ENCODE data around the gene SUOX.

- TF ChIP-seq, protein P1, sequence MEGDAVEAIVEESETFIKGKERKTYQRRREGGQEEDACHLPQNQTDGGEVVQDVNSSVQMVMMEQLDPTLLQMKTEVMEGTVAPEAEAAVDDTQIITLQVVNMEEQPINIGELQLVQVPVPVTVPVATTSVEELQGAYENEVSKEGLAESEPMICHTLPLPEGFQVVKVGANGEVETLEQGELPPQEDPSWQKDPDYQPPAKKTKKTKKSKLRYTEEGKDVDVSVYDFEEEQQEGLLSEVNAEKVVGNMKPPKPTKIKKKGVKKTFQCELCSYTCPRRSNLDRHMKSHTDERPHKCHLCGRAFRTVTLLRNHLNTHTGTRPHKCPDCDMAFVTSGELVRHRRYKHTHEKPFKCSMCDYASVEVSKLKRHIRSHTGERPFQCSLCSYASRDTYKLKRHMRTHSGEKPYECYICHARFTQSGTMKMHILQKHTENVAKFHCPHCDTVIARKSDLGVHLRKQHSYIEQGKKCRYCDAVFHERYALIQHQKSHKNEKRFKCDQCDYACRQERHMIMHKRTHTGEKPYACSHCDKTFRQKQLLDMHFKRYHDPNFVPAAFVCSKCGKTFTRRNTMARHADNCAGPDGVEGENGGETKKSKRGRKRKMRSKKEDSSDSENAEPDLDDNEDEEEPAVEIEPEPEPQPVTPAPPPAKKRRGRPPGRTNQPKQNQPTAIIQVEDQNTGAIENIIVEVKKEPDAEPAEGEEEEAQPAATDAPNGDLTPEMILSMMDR (IDR thresholded peaks at IDR 0.05): peak; percentile 45 to 60
- TF ChIP-seq POLR2AphosphoS5 (IDR thresholded peaks at IDR 0.05): no peak
- no peak for TF ChIP-seq EP300 (IDR thresholded peaks at IDR 0.05)
- no peak for TF ChIP-seq POLR2A (IDR thresholded peaks at IDR 0.05)
Measured at GRCh38 chr12:56029666-56030293, 32.7 kb downstream of the SUOX start.
